Mammary epithelial cell (primary cell): Measurements from ENCODE around the gene GPRC5B.

Experiments
- EZH2 ChIP-seq: IDR thresholded peaks from 2 replicates; pipeline ENCODE4 v1.6.1; 2012; ENCODE audit warnings: low read length, inconsistent platforms, borderline replicate concordance
- TF ChIP-seq, protein P1 (sequence below), 2 donors: IDR thresholded peaks in 1 of 2; conservative IDR thresholded peaks in 1 of 2; 2 replicates each; pipeline ENCODE4 v1.5.1; 2011 to 2012; ENCODE audit warnings: inconsistent platforms in 2 of 2, low read length in 2 of 2, mild to moderate bottlenecking in 2 of 2, control low read depth in 1 of 2, low read depth in 1 of 2; ENCODE audit not compliant: insufficient read depth in 1 of 2; ENCODE audit errors: extremely low read depth in 1 of 2

GRCh38 chr16:19844945-19845641 is 39.6 kb downstream of the GPRC5B start:
- TF ChIP-seq, protein P1, sequence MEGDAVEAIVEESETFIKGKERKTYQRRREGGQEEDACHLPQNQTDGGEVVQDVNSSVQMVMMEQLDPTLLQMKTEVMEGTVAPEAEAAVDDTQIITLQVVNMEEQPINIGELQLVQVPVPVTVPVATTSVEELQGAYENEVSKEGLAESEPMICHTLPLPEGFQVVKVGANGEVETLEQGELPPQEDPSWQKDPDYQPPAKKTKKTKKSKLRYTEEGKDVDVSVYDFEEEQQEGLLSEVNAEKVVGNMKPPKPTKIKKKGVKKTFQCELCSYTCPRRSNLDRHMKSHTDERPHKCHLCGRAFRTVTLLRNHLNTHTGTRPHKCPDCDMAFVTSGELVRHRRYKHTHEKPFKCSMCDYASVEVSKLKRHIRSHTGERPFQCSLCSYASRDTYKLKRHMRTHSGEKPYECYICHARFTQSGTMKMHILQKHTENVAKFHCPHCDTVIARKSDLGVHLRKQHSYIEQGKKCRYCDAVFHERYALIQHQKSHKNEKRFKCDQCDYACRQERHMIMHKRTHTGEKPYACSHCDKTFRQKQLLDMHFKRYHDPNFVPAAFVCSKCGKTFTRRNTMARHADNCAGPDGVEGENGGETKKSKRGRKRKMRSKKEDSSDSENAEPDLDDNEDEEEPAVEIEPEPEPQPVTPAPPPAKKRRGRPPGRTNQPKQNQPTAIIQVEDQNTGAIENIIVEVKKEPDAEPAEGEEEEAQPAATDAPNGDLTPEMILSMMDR (conservative IDR thresholded peaks at IDR 0.05 in 1 of 2, IDR thresholded peaks at IDR 0.05 in 1 of 2; ENCODE audit: extremely low read depth in 1 of 2, insufficient read depth in 1 of 2, low read depth in 1 of 2, low read length in 2 of 2): no peak
- TF ChIP-seq EZH2: no peak
